Stimulated activated CD4-positive, alpha-beta T cell treated with anti-CD3 and anti-CD28 coated beads, Interleukin-2, amount 100 ng/mL, for 4 hours (primary cell): ENCODE data around the gene ANTXR2.
"Not testable (repeated sequence)": the region's sequence is repeated elsewhere in the genome, so short reads cannot be mapped to it uniquely, and the experiment has no call there.

Source experiments
- DNase-seq: peaks from one replicate; pipeline ENCODE4 v3.0.0-alpha.2; 2020; ENCODE audit warnings: low read depth

Gene ANTXR2

GRCh38 chr4:80017125-80017854 lies 55.7 kb downstream of the ANTXR2 start:
- no peak for DNase-seq

- no peak for DNase-seq
Observed at GRCh38 chr4:80016506-80016905, 56.5 kb downstream of the ANTXR2 start.

- no peak for DNase-seq
Observed at GRCh38 chr4:80015407-80016189, 57.4 kb downstream of the ANTXR2 start.

- DNase-seq, result no peak
Observed at GRCh38 chr4:80014531-80014930, 58.5 kb downstream of the ANTXR2 start.

- no peak for DNase-seq
Observed at GRCh38 chr4:80012291-80012690, 60.7 kb downstream of the ANTXR2 start.

GRCh38 chr4:80011636-80012236 lies 61.3 kb downstream of the ANTXR2 start:
- DNase-seq, result no peak

GRCh38 chr4:80010316-80010715 lies 62.7 kb downstream of the ANTXR2 start:
- DNase-seq, result no peak

GRCh38 chr4:80009806-80010205 lies 63.2 kb downstream of the ANTXR2 start:
- DNase-seq, result no peak

- DNase-seq, result no peak
Observed at GRCh38 chr4:80008971-80009370, 64.1 kb downstream of the ANTXR2 start.

- DNase-seq, result no peak
Observed at GRCh38 chr4:80008351-80008750, 64.7 kb downstream of the ANTXR2 start.

- no peak for DNase-seq
Observed at GRCh38 chr4:80007745-80008149, 65.3 kb downstream of the ANTXR2 start.

- no peak for DNase-seq
Observed at GRCh38 chr4:80006935-80007744, 65.9 kb downstream of the ANTXR2 start.

GRCh38 chr4:80005863-80006262 lies 67.2 kb downstream of the ANTXR2 start:
- no peak for DNase-seq

- no peak for DNase-seq
Observed at GRCh38 chr4:80004319-80004718, 68.7 kb downstream of the ANTXR2 start.

GRCh38 chr4:80002559-80002958 lies 70.5 kb downstream of the ANTXR2 start:
- DNase-seq, result not testable (repeated sequence)

- not testable (repeated sequence) for DNase-seq
Observed at GRCh38 chr4:79999048-79999447, 74.0 kb downstream of the ANTXR2 start.

- no peak for DNase-seq
Observed at GRCh38 chr4:79998201-79998600, 74.8 kb downstream of the ANTXR2 start.

GRCh38 chr4:79996851-79997250 lies 76.2 kb downstream of the ANTXR2 start:
- no peak for DNase-seq

- DNase-seq, result no peak
Observed at GRCh38 chr4:79993476-79993875, 79.6 kb downstream of the ANTXR2 start.

GRCh38 chr4:79991601-79992000 lies 81.4 kb downstream of the ANTXR2 start:
- no peak for DNase-seq

- DNase-seq, result not testable (repeated sequence)
Observed at GRCh38 chr4:79991100-79991499, 81.9 kb downstream of the ANTXR2 start.

GRCh38 chr4:79987401-79987800 lies 85.6 kb downstream of the ANTXR2 start:
- DNase-seq, result no peak
